NT2/D1 (cell line): ENCODE results near the gene TUBB4B.

Source experiments
- SUZ12 ChIP-seq: IDR thresholded peaks from 2 replicates; pipeline ENCODE4 v1.6.1; 2011; ENCODE audit not compliant: insufficient read length, insufficient read depth; ENCODE audit errors: extremely low read depth
- YY1 ChIP-seq: IDR thresholded peaks from 2 replicates; pipeline ENCODE4 v1.6.1; 2011; ENCODE audit not compliant: insufficient read length, insufficient read depth
- ZNF274 ChIP-seq: IDR thresholded peaks from 2 replicates; pipeline ENCODE4 v1.6.1; 2011; ENCODE audit warnings: mild to moderate bottlenecking, low read depth, low read length

DNA sequence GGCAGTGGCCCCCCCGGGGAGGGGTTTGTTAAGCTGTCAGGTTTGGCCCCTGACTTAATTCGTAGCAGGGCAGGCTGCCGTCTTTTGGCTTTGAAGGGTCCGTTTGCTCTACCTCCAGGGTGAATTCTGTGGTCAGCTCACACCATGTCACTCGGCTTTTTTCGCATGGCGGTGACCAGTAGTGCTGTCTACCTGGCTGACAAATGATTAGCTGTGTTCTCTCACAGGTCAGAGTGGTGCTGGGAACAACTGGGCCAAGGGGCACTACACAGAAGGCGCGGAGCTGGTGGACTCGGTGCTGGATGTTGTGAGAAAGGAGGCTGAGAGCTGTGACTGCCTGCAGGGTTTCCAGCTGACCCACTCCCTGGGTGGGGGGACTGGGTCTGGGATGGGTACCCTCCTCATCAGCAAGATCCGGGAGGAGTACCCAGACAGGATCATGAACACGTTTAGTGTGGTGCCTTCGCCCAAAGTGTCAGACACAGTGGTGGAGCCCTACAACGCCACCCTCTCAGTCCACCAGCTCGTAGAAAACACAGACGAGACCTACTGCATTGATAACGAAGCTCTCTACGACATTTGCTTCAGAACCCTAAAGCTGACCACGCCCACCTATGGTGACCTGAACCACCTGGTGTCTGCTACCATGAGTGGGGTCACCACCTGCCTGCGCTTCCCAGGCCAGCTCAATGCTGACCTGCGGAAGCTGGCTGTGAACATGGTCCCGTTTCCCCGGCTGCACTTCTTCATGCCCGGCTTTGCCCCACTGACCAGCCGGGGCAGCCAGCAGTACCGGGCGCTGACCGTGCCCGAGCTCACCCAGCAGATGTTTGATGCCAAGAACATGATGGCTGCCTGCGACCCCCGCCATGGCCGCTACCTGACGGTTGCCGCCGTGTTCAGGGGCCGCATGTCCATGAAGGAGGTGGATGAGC is 1.4 kb downstream of the TUBB4B start:
- no peak for TF ChIP-seq YY1
- TF ChIP-seq SUZ12, result no peak
- TF ChIP-seq ZNF274, result no peak
